Measurements from ENCODE around the gene CSPG4.
"Not testable (repeated sequence)": the region's sequence is repeated elsewhere in the genome, so short reads cannot be mapped to it uniquely, and the experiment has no call there.

DNA sequence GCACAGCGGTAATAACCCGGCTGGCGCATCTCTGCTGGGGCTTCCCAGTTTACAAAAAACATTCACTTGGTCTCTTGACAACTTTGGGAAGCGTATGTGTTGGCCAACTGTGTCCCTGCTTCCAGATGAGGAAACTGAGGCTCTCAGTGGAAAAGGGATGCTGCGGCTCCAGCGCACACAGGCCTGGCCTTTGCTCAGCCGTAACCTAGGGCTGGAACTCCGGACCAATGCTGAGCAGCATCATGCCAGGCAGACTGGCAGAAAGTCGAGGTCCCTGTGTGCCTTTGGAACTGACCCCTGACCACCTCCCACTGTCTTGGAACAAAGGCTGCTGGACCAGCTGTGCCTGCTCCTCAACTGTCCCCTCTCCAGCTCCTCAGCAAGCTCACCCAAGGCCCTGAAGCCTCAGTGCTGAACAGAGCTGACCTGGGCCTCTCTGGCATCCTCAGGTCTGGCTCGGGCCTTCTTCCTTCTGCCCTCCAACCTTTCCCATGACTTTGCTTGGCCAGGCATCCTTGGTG lies 2.7 kb upstream of the CSPG4 start:
- TF ChIP-seq, protein P1, sequence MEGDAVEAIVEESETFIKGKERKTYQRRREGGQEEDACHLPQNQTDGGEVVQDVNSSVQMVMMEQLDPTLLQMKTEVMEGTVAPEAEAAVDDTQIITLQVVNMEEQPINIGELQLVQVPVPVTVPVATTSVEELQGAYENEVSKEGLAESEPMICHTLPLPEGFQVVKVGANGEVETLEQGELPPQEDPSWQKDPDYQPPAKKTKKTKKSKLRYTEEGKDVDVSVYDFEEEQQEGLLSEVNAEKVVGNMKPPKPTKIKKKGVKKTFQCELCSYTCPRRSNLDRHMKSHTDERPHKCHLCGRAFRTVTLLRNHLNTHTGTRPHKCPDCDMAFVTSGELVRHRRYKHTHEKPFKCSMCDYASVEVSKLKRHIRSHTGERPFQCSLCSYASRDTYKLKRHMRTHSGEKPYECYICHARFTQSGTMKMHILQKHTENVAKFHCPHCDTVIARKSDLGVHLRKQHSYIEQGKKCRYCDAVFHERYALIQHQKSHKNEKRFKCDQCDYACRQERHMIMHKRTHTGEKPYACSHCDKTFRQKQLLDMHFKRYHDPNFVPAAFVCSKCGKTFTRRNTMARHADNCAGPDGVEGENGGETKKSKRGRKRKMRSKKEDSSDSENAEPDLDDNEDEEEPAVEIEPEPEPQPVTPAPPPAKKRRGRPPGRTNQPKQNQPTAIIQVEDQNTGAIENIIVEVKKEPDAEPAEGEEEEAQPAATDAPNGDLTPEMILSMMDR (IDR thresholded peaks at IDR 0.05): not testable (repeated sequence)
- not testable (repeated sequence) for TF ChIP-seq EZH2phosphoT487, EZH2 (IDR thresholded peaks at IDR 0.05)
